HepG2 (cell line): ENCODE data around the gene WDR82. TPM values are rescaled to one million over a fixed set of nuclear protein-coding genes. Genes with fewer than 3 reads are reported as not detected.

Experiments used
- EEA1 ChIP-seq: sonication (generic); formaldehyde crosslinking; IDR thresholded peaks from 2 replicates; pipeline ENCODE4 v1.5.1; 2020; ENCODE audit warnings: mild to moderate bottlenecking, missing genetic modification reagents, borderline replicate concordance
- HOXA7 ChIP-seq: sonication (generic); formaldehyde crosslinking; IDR thresholded peaks from 2 replicates; pipeline ENCODE4 v1.8.1; 2022; ENCODE audit warnings: mild to moderate bottlenecking, missing genetic modification reagents, moderate library complexity
- MED1 ChIP-seq: sonication (generic); formaldehyde crosslinking; IDR thresholded peaks from 2 replicates; pipeline ENCODE4 v1.4.0; 2020; ENCODE audit warnings: missing genetic modification reagents
- NR2F6 ChIP-seq, 2 experiments: IDR thresholded peaks; 2 replicates each; pipeline ENCODE4 v1.6.1; 2016; ENCODE audit warnings: antibody characterized with exemption in 1 of 2, mild to moderate bottlenecking in 1 of 2
- ZNF34 ChIP-seq: sonication (generic); formaldehyde crosslinking; IDR thresholded peaks from 2 replicates; pipeline ENCODE4 v1.4.0; 2020; ENCODE audit warnings: mild to moderate bottlenecking, missing genetic modification reagents, borderline replicate concordance
- ZSCAN9 ChIP-seq: IDR thresholded peaks from 2 replicates; pipeline ENCODE4 v1.6.1; 2016; ENCODE audit warnings: borderline replicate concordance
- polyA plus RNA-seq, 8 experiments: library from polyadenylated mRNA; depleted of rRNA in 3 of 8; stranded (reverse) in 7 of 8; unstranded in 1 of 8; fragments of >200 nt; fragmentation: Illumina TruSeq in 4 of 8; extraction: Trizol in 4 of 8; gene quantifications; 2 replicates each; pipeline versions ENCODE4 v1.2.1 to v1.2.3, GENCODE V29; 2011 to 2016; ENCODE audit warnings: low read depth in 4 of 8, missing spikeins in 1 of 8, mixed read lengths in 1 of 8; ENCODE audit not compliant: insufficient read depth in 1 of 8
- total RNA-seq, 5 experiments: library from RNA; depleted of rRNA; stranded (reverse); fragments of >200 nt; fragmentation: Illumina TruSeq; extraction: Trizol; gene quantifications; 2 replicates each; pipeline ENCODE4 v1.2.3, GENCODE V29; 2016; ENCODE audit warnings: low read depth in 1 of 5
- TF ChIP-seq, protein P1 (sequence below), 2 experiments: sonication (generic) in 1 of 2; formaldehyde crosslinking in 1 of 2; IDR thresholded peaks; 2 replicates each; pipeline versions ENCODE4 v1.4.0 to v1.6.1; 2016 to 2020; ENCODE audit warnings: borderline replicate concordance in 1 of 2, low read depth in 1 of 2, mild to moderate bottlenecking in 1 of 2, missing genetic modification reagents in 1 of 2
- TF ChIP-seq, protein P2 (sequence below): sonication (generic); formaldehyde crosslinking; IDR thresholded peaks from 2 replicates; pipeline ENCODE4 v1.9.0; 2022; ENCODE audit warnings: missing genetic modification reagents, mild to moderate bottlenecking, borderline replicate concordance
- TF ChIP-seq, protein P3 (sequence below): sonication (generic); formaldehyde crosslinking; IDR thresholded peaks from 2 replicates; pipeline ENCODE4 v1.9.0; 2021; ENCODE audit warnings: missing genetic modification reagents, mild to moderate bottlenecking, borderline replicate concordance
- TF ChIP-seq, protein P4 (sequence below): sonication (generic); formaldehyde crosslinking; IDR thresholded peaks from 2 replicates; pipeline ENCODE4 v1.4.0; 2020; ENCODE audit warnings: missing genetic modification reagents
- TF ChIP-seq, protein P5 (sequence below): sonication (generic); formaldehyde crosslinking; IDR thresholded peaks from 2 replicates; pipeline ENCODE4 v1.8.1; 2023; ENCODE audit warnings: mild to moderate bottlenecking, missing genetic modification reagents, borderline replicate concordance
- TF ChIP-seq, protein P6 (sequence below): sonication (generic); formaldehyde crosslinking; IDR thresholded peaks from 2 replicates; pipeline ENCODE4 v1.4.0; 2020; ENCODE audit warnings: mild to moderate bottlenecking, missing genetic modification reagents

Gene WDR82
- total and polyA plus RNA-seq, 2 of the 13 experiments (the other 11 are each of a cell fraction or from before 2014, with no cell fraction given) = 39.1 to 59.5 TPM

DNA sequence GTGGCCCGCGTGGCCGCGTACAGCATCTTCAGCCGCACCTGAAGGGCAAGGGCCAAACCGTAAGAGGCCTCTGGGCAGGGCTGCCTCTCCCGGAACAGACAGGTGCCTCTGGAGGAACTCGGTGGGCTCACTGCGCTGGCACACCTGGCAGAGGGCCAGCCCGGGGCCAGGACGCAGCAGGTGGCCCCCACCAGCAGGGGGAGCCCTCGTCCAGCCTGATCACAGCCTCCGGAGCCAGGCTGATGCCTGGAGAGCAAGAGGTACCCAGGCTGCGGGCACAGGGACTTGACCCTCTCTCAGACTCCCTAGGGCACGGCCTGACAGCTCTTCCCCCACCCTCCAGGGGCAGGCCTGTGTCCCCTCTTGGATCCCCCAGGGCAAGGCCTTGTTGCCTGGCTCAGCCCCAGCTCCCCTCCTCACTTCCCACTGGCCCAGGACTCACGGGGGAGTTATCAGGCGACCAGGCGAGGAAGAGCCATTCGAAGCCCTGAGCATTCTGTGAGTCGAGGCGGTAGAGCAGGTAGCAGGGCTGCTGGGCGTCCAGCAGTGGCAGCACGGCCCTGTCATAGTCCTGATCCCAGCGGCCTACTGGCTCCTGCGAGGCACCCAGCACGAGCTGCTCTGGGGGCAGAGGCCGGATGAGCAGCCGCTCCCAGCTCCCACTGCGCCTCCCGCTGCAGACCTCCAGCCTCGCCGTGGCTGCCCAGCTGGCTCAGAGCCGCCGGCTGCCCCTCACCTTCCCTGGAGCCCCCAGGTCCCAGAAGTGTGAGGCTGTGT, 46.8 kb downstream of the WDR82 start (continued):
- TF ChIP-seq, protein P1, sequence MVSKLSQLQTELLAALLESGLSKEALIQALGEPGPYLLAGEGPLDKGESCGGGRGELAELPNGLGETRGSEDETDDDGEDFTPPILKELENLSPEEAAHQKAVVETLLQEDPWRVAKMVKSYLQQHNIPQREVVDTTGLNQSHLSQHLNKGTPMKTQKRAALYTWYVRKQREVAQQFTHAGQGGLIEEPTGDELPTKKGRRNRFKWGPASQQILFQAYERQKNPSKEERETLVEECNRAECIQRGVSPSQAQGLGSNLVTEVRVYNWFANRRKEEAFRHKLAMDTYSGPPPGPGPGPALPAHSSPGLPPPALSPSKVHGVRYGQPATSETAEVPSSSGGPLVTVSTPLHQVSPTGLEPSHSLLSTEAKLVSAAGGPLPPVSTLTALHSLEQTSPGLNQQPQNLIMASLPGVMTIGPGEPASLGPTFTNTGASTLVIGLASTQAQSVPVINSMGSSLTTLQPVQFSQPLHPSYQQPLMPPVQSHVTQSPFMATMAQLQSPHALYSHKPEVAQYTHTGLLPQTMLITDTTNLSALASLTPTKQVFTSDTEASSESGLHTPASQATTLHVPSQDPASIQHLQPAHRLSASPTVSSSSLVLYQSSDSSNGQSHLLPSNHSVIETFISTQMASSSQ (IDR thresholded peaks at IDR 0.05; ENCODE audit: low read depth) = no peak
- TF ChIP-seq, protein P1 (CRISPR knock-in tag; IDR thresholded peaks at IDR 0.05; ENCODE audit: borderline replicate concordance) = peak; percentile 53; the same call in 1 of the 2 replicates
- TF ChIP-seq, protein P2, sequence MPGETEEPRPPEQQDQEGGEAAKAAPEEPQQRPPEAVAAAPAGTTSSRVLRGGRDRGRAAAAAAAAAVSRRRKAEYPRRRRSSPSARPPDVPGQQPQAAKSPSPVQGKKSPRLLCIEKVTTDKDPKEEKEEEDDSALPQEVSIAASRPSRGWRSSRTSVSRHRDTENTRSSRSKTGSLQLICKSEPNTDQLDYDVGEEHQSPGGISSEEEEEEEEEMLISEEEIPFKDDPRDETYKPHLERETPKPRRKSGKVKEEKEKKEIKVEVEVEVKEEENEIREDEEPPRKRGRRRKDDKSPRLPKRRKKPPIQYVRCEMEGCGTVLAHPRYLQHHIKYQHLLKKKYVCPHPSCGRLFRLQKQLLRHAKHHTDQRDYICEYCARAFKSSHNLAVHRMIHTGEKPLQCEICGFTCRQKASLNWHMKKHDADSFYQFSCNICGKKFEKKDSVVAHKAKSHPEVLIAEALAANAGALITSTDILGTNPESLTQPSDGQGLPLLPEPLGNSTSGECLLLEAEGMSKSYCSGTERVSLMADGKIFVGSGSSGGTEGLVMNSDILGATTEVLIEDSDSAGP (CRISPR knock-in tag) = 0 out of 2 replicates have a peak, but pooled peaks have one; percentile 22
- no peak for TF ChIP-seq HOXA7 (CRISPR knock-in tag)
- TF ChIP-seq, protein P3, sequence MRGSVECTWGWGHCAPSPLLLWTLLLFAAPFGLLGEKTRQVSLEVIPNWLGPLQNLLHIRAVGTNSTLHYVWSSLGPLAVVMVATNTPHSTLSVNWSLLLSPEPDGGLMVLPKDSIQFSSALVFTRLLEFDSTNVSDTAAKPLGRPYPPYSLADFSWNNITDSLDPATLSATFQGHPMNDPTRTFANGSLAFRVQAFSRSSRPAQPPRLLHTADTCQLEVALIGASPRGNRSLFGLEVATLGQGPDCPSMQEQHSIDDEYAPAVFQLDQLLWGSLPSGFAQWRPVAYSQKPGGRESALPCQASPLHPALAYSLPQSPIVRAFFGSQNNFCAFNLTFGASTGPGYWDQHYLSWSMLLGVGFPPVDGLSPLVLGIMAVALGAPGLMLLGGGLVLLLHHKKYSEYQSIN (CRISPR knock-in tag) = no peak
- TF ChIP-seq MED1 (CRISPR knock-in tag) = 0 out of 2 replicates have a peak, but pooled peaks have one; percentile 30
- TF ChIP-seq, protein P4, sequence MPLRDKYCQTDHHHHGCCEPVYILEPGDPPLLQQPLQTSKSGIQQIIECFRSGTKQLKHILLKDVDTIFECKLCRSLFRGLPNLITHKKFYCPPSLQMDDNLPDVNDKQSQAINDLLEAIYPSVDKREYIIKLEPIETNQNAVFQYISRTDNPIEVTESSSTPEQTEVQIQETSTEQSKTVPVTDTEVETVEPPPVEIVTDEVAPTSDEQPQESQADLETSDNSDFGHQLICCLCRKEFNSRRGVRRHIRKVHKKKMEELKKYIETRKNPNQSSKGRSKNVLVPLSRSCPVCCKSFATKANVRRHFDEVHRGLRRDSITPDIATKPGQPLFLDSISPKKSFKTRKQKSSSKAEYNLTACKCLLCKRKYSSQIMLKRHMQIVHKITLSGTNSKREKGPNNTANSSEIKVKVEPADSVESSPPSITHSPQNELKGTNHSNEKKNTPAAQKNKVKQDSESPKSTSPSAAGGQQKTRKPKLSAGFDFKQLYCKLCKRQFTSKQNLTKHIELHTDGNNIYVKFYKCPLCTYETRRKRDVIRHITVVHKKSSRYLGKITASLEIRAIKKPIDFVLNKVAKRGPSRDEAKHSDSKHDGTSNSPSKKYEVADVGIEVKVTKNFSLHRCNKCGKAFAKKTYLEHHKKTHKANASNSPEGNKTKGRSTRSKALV (CRISPR knock-in tag) = no peak
- TF ChIP-seq NR2F6 (IDR thresholded peaks at IDR 0.05) = no peak
- 0 out of 2 replicates have a peak, but pooled peaks have one; percentile 37 for TF ChIP-seq NR2F6 (CRISPR knock-in tag; IDR thresholded peaks at IDR 0.05)
- TF ChIP-seq, protein P5, sequence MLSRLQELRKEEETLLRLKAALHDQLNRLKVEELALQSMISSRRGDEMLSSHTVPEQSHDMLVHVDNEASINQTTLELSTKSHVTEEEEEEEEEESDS = no peak
- TF ChIP-seq ZSCAN9 (CRISPR knock-in tag) = no peak
- TF ChIP-seq EEA1 (CRISPR knock-in tag) = no peak
- TF ChIP-seq ZNF34 (CRISPR knock-in tag) = 0 out of 2 replicates have a peak, but pooled peaks have one; percentile 40
- TF ChIP-seq, protein P6, sequence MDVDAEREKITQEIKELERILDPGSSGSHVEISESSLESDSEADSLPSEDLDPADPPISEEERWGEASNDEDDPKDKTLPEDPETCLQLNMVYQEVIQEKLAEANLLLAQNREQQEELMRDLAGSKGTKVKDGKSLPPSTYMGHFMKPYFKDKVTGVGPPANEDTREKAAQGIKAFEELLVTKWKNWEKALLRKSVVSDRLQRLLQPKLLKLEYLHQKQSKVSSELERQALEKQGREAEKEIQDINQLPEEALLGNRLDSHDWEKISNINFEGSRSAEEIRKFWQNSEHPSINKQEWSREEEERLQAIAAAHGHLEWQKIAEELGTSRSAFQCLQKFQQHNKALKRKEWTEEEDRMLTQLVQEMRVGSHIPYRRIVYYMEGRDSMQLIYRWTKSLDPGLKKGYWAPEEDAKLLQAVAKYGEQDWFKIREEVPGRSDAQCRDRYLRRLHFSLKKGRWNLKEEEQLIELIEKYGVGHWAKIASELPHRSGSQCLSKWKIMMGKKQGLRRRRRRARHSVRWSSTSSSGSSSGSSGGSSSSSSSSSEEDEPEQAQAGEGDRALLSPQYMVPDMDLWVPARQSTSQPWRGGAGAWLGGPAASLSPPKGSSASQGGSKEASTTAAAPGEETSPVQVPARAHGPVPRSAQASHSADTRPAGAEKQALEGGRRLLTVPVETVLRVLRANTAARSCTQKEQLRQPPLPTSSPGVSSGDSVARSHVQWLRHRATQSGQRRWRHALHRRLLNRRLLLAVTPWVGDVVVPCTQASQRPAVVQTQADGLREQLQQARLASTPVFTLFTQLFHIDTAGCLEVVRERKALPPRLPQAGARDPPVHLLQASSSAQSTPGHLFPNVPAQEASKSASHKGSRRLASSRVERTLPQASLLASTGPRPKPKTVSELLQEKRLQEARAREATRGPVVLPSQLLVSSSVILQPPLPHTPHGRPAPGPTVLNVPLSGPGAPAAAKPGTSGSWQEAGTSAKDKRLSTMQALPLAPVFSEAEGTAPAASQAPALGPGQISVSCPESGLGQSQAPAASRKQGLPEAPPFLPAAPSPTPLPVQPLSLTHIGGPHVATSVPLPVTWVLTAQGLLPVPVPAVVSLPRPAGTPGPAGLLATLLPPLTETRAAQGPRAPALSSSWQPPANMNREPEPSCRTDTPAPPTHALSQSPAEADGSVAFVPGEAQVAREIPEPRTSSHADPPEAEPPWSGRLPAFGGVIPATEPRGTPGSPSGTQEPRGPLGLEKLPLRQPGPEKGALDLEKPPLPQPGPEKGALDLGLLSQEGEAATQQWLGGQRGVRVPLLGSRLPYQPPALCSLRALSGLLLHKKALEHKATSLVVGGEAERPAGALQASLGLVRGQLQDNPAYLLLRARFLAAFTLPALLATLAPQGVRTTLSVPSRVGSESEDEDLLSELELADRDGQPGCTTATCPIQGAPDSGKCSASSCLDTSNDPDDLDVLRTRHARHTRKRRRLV = no peak
